KOPT-K1 (cell line): Measurements from ENCODE around the gene DFFB.

Experiments used
- H3K27ac ChIP-seq: fragments of 200-600 bp; sonication (generic); 2 replicates; pipeline ENCODE4 v1.5.1; 2016; ENCODE audit warnings: antibody characterized with exemption, mild to moderate bottlenecking, low read depth, low read length; ENCODE audit not compliant: poor library complexity, severe bottlenecking
- H3K36me3 ChIP-seq: fragments of 200-600 bp; sonication (generic); 2 replicates; pipeline ENCODE4 v1.5.1; 2017; ENCODE audit warnings: antibody characterized with exemption, mild to moderate bottlenecking, low read length, moderate library complexity; ENCODE audit not compliant: insufficient read depth
- H3K9me3 ChIP-seq: fragments of 200-600 bp; sonication (generic); 2 replicates; pipeline ENCODE4 v1.5.1; 2017; ENCODE audit warnings: antibody characterized with exemption, low read length, mild to moderate bottlenecking; ENCODE audit not compliant: insufficient read depth, poor library complexity, severe bottlenecking

Gene DFFB

DNA sequence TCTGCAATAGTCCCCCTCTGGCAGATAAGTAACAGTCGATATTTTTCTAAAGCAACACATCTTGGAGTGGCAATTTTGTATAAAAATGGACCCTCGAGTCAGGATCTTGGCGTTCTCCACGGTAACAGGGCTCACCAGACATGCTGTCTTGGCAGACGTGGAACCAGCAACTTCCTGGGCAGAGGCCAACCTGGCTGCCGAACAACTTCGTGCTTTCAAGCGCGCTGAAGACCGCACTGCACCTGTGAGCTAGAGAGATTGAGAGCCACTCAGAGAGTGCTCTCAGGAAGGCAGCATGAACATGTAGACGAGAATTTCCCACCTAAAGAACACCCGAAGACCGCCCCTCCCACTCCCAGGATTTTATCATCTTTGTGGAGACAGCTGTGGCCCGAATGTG lies 35.5 kb downstream of the DFFB start:
- Histone ChIP-seq H3K27ac (no peak overlapping the region), H3K36me3 (peaks cover 66% of the 10 kb centered on the region)

DNA sequence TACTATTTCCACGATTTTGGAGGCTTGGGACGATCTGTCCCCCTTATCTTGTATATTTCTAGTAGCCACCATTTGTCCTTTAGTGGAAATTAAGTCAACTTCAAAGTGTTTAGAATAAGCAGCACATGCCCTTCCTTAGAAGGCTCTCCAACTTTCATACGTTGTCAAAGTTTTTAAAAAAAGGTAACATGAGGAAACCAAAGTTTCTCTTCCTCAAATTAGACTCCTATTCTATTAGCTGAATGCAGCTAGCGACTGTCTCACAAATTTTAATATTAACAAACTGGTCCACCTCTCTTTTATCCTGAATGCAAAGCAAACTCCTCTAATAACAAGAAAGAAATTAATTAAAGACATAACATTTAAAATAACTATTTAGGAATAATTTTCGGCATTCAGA lies 35.9 kb downstream of the DFFB start:
- no peak overlapping the region for H3K27ac ChIP-seq
- peaks cover 62% of the 10 kb centered on the region for H3K36me3 ChIP-seq
- peaks cover 5% of the 10 kb centered on the region for H3K9me3 ChIP-seq

More for the DNA sequence above, 35.5 kb downstream of the DFFB start:
- H3K9me3 ChIP-seq, result peaks cover 1% of the 10 kb centered on the region

DNA sequence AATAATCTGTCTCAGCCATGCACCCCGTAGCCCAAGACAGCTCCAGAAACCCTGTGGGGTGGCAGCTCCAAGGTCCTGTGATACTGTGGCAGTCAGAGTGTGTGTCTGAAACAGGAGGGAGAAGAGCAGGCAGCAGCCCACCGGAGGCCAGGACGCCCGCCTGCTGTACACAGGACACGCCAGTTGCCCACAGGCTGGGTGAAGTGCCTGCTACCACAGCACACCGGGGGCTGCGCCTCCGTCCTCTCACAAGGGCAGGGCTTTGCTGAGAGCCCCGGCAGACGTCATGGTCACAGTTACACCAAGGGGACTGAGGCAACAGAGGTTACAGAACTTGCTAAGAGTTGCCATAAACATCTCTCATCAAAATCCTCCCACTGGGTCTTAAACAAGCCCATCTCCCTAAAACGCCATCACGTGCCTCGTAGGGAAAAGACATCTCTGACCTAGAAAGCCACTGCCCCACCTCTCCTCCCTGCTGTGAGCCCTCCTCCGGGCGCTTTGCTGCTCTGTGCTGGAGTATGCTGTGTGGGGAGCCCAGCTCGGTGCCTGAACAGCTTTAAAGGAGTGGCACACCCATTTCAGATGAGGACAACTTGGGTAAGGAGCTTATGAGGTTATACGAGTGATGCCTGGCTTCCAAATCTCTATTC lies 37.5 kb downstream of the DFFB start:
- H3K27ac ChIP-seq, result no peak overlapping the region

DNA sequence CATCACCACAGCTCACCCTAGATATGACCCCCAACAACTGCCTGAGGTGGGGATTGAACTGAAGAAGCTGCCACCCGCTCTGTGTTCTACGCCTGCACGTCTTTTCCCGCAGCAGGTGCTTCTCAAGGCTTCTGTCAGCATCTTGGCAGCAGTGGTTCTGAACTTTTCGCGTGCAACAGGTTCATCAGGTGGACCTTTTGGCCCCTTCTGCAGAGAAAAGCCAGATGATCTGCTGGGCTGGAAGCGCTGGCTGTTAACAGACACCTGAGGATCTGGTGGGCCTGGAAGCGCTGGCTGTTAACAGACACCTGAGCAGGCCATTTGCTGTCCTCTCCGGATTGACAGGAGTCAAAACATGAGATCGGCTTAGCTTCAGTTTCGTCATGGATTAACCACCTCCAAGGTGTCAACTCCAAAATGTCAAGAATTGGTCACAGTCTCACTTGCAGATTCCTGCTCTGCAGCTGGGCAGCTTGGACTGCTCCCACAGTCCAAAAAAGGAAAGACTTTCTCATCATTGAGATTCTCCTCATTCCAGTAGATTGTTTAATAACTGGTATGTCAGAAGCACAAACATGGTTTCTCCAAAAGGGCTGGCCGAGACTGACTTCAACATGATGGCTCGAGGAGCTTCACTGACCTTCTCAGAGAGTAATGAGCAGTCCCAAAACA lies 38.1 kb downstream of the DFFB start:
- Histone ChIP-seq H3K9me3 (peaks cover 11% of the 10 kb centered on the region), H3K27ac (no peak overlapping the region), H3K36me3 (peaks cover 40% of the 10 kb centered on the region)

More for the DNA sequence above, 37.5 kb downstream of the DFFB start:
- Histone ChIP-seq H3K9me3 (peaks cover 11% of the 10 kb centered on the region), H3K36me3 (peaks cover 47% of the 10 kb centered on the region)

DNA sequence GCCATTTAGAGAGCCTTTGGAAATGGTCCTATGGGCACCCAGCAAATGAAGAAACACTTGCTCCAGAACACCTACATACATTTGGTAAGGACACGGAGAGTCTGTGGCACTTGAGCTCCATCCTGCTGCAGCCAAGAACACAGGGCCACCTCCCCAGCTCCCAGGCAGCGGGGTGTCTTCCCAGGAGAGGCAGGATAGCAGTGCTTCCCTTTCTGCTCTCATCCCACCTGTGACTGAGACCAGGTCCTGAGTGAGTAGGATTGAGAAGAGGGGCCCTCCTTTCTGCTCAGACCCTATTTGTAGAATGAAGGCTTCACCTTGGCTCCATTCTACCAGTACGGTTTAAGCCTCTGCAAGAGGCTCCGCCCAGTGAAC lies 38.7 kb downstream of the DFFB start:
- peaks cover 35% of the 10 kb centered on the region for H3K36me3 ChIP-seq
- peaks cover 11% of the 10 kb centered on the region for H3K9me3 ChIP-seq
- no peak overlapping the region for H3K27ac ChIP-seq

DNA sequence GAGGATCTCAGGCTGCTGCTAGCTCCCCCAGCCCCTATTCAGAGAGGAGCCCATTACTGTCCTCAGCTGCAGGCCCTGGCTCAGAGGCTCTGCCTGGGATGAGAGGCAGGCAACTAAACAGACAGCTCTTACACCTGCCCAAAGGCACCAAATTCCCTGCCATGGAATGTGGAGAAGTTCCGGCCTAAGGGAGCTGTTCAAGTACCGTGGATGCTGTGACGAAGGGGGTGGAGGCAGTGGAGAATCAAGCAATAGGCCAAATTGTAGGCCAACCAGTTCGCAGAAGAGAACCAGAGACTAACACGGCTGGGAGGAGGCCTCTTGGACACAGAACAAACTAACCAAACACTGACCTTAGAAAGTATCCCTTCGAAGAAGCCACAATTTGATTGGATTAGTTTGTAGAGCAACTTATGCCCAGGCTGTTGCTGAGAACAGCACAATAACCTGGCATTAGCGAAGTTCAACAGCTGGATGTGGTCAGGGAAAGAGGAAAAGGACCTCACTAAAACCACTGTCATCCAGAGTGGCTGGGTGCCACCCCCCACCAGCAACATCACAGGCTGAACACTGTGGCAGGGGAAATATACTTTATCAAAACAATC lies 39.2 kb downstream of the DFFB start:
- Histone ChIP-seq H3K9me3 (peaks cover 11% of the 10 kb centered on the region), H3K27ac (no peak overlapping the region), H3K36me3 (peaks cover 30% of the 10 kb centered on the region)

DNA sequence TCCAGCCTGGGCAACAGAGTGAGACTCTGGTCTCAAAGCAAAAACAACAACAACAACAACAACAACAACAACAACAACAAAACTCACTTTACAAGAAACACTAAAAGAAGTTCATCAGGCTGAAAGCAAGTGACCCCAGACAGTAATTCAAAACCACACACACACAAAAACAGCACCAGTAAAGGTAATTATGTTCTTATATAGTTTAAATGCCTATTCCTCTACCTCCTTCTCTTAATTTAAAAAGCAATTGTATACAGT lies 41.1 kb downstream of the DFFB start:
- Histone ChIP-seq H3K36me3 (peaks cover 22% of the 10 kb centered on the region), H3K9me3 (peaks cover 11% of the 10 kb centered on the region), H3K27ac (no peak overlapping the region)

DNA sequence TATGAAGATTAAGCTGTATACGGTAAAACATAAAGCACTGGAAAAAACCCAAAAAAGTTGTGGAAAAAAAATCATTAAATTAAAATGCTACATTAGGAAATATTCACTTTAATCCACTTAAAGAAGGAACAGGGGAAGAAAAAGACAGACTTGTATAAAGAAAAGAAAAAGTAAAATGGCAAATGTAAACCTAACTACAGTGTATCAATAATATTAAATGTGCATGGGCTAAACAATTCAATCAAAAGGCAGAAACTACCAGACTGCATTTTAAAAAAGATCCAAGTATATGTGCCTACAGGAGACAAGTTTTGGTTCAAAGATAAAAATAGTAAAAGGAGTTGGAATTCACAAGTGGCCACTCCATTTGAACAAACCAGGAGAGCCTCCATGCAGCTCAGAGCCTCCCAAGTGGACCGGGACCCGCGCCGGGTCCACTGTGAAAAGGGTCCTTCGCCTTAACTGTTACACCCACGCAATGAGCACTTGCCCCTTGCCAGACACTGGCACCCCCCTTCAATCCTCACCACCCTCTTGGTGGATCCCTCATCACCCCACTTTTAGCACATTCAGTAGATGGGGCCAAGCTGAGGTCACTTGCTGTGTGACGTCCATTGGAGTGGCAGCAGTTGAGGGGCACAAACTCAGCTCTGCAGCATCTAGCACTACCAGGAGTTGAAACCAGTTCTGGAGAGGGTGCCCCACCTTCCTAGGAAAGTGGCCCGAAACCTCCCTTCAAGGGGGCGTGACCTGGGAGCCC lies 41.9 kb downstream of the DFFB start:
- peak overlapping the region; percentile 95 for H3K27ac ChIP-seq
- peaks cover 22% of the 10 kb centered on the region; the same call in 1 of the 2 replicates for H3K36me3 ChIP-seq
- peaks cover 11% of the 10 kb centered on the region for H3K9me3 ChIP-seq

DNA sequence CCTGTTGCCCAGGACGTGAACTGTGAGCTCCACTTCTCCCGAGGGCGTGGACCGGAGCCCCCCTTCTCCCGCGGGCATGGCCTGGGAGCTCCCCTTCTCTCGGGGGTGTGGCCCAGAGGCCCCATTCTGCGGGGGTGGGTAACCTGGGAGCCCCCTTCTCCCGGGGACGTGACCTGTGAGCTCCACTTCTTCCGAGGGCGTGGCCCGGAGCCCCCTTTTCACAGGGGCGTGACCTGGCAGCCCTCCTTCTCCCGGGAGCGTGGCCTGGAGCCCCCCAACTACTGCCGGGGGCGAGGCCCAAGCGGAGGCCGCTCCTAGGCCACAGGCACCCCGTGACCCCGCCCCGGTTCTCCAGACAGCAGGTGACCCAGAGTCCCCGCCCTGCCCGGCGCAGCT lies 42.5 kb downstream of the DFFB start:
- Histone ChIP-seq H3K36me3 (peaks cover 19% of the 10 kb centered on the region; the same call in 1 of the 2 replicates), H3K27ac (peak overlapping the region; percentile 95), H3K9me3 (peaks cover 11% of the 10 kb centered on the region)

DNA sequence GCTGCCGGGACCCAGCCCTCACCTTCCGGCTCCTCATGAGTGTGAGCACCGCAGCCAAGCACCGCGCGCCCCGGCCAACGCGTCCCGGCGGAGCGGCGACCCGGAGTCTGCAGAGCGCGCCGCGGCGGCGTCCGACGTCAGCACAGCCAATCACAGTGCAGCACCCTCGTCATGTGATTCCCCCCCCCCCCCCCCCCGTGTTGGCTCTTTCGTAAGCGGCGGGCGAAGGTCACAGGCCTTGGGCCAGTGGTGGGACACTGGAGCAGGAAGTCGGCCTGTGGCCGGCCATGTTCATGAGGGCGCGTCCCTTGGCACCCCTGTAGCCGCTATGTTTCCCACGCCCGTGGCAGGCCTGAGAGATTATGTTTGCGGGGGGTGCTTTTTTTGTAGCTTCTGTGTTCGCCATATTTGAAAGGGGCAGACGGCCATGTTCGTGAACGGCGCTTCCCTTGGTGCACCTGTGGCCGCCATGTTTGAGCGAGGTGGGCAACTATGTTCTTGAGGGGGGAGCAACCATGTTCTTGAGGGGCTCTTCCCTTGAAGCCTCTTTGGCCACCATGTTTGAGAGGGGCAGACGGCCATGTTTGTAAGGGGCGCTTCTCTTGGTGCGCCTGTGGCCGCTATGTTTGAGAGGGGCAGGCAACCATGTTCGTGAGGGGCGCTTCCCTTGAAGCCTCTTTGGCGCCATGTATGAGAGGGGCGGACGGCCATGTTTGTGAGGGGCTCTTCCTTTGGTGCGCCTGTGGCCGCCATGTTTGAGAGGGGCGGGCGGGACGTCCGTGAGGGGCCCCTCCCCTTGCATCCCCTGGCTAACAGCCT lies 43.1 kb downstream of the DFFB start, which contains the start of gene C1orf174:
TSS of gene C1orf174 (minus strand) at position 123 of the 819 bp plus-strand sequence. CDS start at position 37, 86 bp downstream.
- Histone ChIP-seq H3K9me3 (peaks cover 11% of the 10 kb centered on the region), H3K36me3 (peaks cover 13% of the 10 kb centered on the region; the same call in 1 of the 2 replicates), H3K27ac (peak within 1 kb of the TSS; percentile 95)

DNA sequence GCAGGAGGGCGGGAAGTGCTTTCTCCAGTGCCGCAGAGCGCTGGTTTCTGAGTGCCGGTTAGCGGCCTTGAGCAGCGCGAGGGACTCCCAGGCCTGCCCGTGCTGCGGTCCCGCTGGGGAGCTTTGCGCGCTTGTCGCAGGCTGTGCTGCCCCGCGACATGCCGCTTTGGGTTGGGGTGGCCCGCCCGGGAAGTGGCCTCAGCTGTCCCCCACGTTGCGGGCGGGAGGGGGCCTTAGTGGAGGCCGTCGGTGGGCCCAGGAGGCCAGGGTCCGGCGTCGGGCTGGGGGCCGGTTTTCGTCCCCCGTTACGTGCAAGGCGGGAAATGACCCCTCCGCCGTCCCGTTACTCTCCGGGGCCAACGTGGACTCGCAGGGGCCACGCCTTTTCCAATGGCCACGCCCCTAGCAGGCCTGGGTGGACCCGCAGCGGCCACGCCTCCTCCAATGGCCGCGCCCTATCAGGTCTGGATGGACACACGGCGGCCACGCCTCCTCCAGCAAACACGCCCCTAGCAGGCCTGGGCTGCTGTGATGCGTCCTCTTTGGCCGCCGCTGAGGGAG lies 43.8 kb downstream of the DFFB start:
- H3K9me3 ChIP-seq, result peaks cover 11% of the 10 kb centered on the region
- H3K36me3 ChIP-seq, result peaks cover 6% of the 10 kb centered on the region; the same call in 1 of the 2 replicates
- peak overlapping the region; percentile 95 for H3K27ac ChIP-seq

DNA sequence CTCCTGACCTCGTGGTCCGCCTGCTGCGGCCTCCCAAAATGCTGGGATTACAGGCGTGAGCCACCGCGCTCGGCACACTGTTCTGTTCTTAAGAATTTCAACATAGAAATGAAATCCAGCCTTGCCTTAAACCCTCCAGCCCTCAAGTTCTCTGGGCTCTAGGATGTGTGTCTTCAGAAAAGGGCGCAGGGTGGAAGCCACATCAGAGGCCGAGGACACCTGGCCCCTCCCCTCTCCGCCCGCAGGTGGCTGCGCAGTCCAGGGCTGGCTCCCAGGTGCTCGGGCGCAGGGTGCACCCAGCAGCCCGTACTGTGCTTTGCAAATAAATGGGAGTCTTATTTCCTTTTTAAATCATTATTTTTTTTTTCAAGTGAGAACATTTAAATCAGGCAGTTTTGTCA lies 44.8 kb downstream of the DFFB start:
- H3K27ac ChIP-seq, result peak overlapping the region; percentile 95
- H3K36me3 ChIP-seq, result no peaks in the 10 kb centered on the region; the same call in 1 of the 2 replicates
- peaks cover 11% of the 10 kb centered on the region for H3K9me3 ChIP-seq

DNA sequence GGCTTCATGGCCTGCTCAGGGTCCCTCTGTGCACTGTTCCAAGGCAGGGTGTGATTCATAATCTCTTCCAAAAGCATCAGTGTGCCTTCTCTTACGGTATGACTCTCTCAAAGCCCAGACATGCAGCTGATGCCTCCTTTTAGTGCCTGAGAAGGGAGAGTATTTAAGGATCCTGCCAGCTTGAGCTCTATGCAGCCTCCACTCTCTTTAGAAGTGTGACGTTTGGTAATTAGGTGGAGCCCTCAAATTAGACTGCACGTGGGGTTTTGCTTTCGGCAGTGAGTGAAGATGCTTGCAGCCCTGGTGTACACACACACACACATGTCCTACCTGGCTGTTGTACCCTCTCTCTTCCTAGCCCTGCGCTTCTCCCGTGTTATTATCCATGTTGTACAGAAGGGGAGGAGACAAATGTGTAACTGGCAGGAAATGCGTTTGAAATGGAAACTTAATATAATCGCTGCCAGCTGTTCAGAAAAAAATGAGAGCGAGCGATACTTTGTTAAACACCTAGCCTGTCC lies 45.4 kb downstream of the DFFB start:
- H3K9me3 ChIP-seq, result peaks cover 11% of the 10 kb centered on the region
- no peaks in the 10 kb centered on the region; the same call in 1 of the 2 replicates for H3K36me3 ChIP-seq
- peak overlapping the region; percentile 95 for H3K27ac ChIP-seq
